HepG2 (cell line): ENCODE results near the gene TOMM40L. TPM values are rescaled to one million over a fixed set of nuclear protein-coding genes. Genes with fewer than 3 reads are reported as not detected.

Source experiments
- ATAC-seq: fragments of 200-7000 bp; cut with Tn5 transposase; 3 replicates; pipeline ENCODE4 v1.9.1; 2020; ENCODE audit warnings: mild to moderate bottlenecking, moderate library complexity
- BruUV-seq: library from RNA; stranded (reverse); fragments of 400-500 nt; replicated peaks from 2 replicates; lab custom pipeline; 2021; lab: Mats Ljungman, UMichigan
- CTCF ChIA-PET: fragments of 300-600 bp; formaldehyde crosslinking; extraction: SDS; loops from one replicate; lab custom pipeline; 2021; ENCODE audit warnings: low total read pairs, inconsistent platforms, low intra/inter-chr PET ratio; lab: Yijun Ruan, JAX
- POLR2A ChIA-PET: fragments of 350-600 bp; sonication (Branson Sonifier 250); formaldehyde crosslinking; loops from one replicate; lab custom pipeline; 2020; ENCODE audit warnings: antibody characterized with exemption, inconsistent platforms; lab: Yijun Ruan, JAX
- DNase-seq: peaks from one replicate; pipeline ENCODE4 v3.0.0-alpha.2; 2015; ENCODE audit warnings: low spot score
- FAIRE-seq: peaks from 3 replicates; lab custom pipeline; 2011; peaks lifted over from hg19 to GRCh38; lab: Jason Lieb, UNC
- H2AFZ ChIP-seq: one replicate; pipeline ENCODE4 v1.6.1; 2011; ENCODE audit warnings: low read length, inconsistent platforms
- H3K27ac ChIP-seq: fragments of 300-600 bp; 3 replicates; pipeline ENCODE4 v1.8.0; 2011; ENCODE audit warnings: mixed run types, mild to moderate bottlenecking, mixed read lengths, low read length, inconsistent platforms; ENCODE audit not compliant: insufficient read depth; ENCODE audit errors: extremely low read length
- H3K27me3 ChIP-seq, 2 experiments: fragments of 200-600 bp in 1 of 2; 2 replicates in 1 of 2; 3 replicates in 1 of 2; pipeline versions ENCODE4 v1.6.0 to v1.8.0; 2011; ENCODE audit warnings: low read length in 2 of 2, mild to moderate bottlenecking in 2 of 2, moderate library complexity in 2 of 2, inconsistent platforms in 1 of 2; ENCODE audit not compliant: insufficient read depth in 2 of 2, control insufficient read depth in 1 of 2
- H3K36me3 ChIP-seq, 2 experiments: fragments of 200-600 bp in 1 of 2; replicated peaks in 1 of 2; 2 replicates in 1 of 2; 3 replicates in 1 of 2; pipeline versions ENCODE4 v1.5.1 to v1.8.0; 2011; ENCODE audit warnings: low read length in 2 of 2, inconsistent platforms in 1 of 2; ENCODE audit not compliant: insufficient read depth in 2 of 2, control insufficient read depth in 1 of 2
- H3K4me1 ChIP-seq: 2 replicates; pipeline ENCODE4 v1.5.1; 2012; ENCODE audit warnings: low read length, inconsistent platforms; ENCODE audit not compliant: insufficient read depth
- H3K4me2 ChIP-seq: 2 replicates; pipeline ENCODE4 v1.6.0; 2011; ENCODE audit warnings: low read depth, low read length, inconsistent platforms
- H3K4me3 ChIP-seq, 3 experiments: fragments of 200-600 bp in 1 of 3; sonication (generic), shearing (Covaris generic) in 1 of 3; replicated peaks in 1 of 3; 2 replicates each; pipeline ENCODE4 v1.5.1; 2011 to 2016; ENCODE audit warnings: low read length in 3 of 3, inconsistent platforms in 2 of 3, low read depth in 2 of 3, mild to moderate bottlenecking in 2 of 3, control low read depth in 1 of 3, mixed read lengths in 1 of 3; ENCODE audit not compliant: insufficient read depth in 1 of 3
- H3K79me2 ChIP-seq: one replicate; pipeline ENCODE4 v1.6.1; 2011; ENCODE audit warnings: low read length, inconsistent platforms; ENCODE audit not compliant: insufficient read depth
- H3K9ac ChIP-seq: 2 replicates; pipeline ENCODE4 v1.6.0; 2011; ENCODE audit warnings: mild to moderate bottlenecking, low read depth, low read length, inconsistent platforms; ENCODE audit not compliant: insufficient read depth
- H3K9me3 ChIP-seq: 2 replicates; pipeline ENCODE4 v1.5.1; 2012; ENCODE audit warnings: mild to moderate bottlenecking, low read length
- H4K20me1 ChIP-seq: 2 replicates; pipeline ENCODE4 v1.6.0; 2011; ENCODE audit warnings: inconsistent platforms, mild to moderate bottlenecking, low read length, moderate library complexity; ENCODE audit not compliant: insufficient read depth
- CTCF ChIP-seq: sonication (generic); formaldehyde crosslinking; IDR thresholded peaks from 2 replicates; pipeline ENCODE4 v1.5.0; 2020; ENCODE audit warnings: mild to moderate bottlenecking, missing genetic modification reagents, moderate library complexity
- MBNL3 ChIP-seq: fragments of 250-450 bp; sonication (Bioruptor Pico); conservative IDR thresholded peaks from 2 replicates; pipeline ENCODE4 v1.8.0; 2022; ENCODE audit warnings: mild to moderate bottlenecking, inconsistent platforms
- STAG1 ChIP-seq: sonication (generic); formaldehyde crosslinking; IDR thresholded peaks from 2 replicates; pipeline ENCODE4 v1.4.0; 2020; ENCODE audit warnings: missing genetic modification reagents
- TSC22D2 ChIP-seq: sonication (generic); formaldehyde crosslinking; IDR thresholded peaks from 2 replicates; pipeline ENCODE4 v1.5.1; 2020; ENCODE audit warnings: missing genetic modification reagents, mild to moderate bottlenecking, borderline replicate concordance
- ZKSCAN1 ChIP-seq: fragments of 150-350 bp; IDR thresholded peaks from 2 replicates; pipeline ENCODE4 v1.6.1; 2014; ENCODE audit warnings: low read length
- ZNF225 ChIP-seq: sonication (generic); formaldehyde crosslinking; IDR thresholded peaks from 2 replicates; pipeline ENCODE4 v1.4.0; 2020; ENCODE audit warnings: mild to moderate bottlenecking, missing genetic modification reagents
- ZNF234 ChIP-seq: sonication (generic); formaldehyde crosslinking; conservative IDR thresholded peaks from 2 replicates; pipeline ENCODE4 v1.5.1; 2020; ENCODE audit warnings: mild to moderate bottlenecking, missing genetic modification reagents
- ZSCAN12 ChIP-seq: sonication (generic); formaldehyde crosslinking; IDR thresholded peaks from 2 replicates; pipeline ENCODE4 v1.9.0; 2021; ENCODE audit warnings: mild to moderate bottlenecking, missing genetic modification reagents
- WGBS: methylation state at CpG from one replicate; pipeline ENCODE4 v1.1.6; 2017; ENCODE audit warnings: low lambda C conversion rate; 5-methylcytosine and 5-hydroxymethylcytosine counted together
- in situ Hi-C: cut with HindIII; loops from 2 replicates; pipeline ENCODE4 v1.10.0; 2017; ENCODE audit warnings: low pct_unique_long_range_greater_than_20kb; ENCODE audit not compliant: extremely low pct_ligation_motif_present
- intact Hi-C: fragments of 100-400 bp; cut with micrococcal nuclease; formaldehyde crosslinking; loops from one replicate; pipeline ENCODE4 v1.10.0; 2022; ENCODE audit not compliant: unreplicated experiment
- polyA plus RNA-seq, 8 experiments: library from polyadenylated mRNA; depleted of rRNA in 3 of 8; stranded (reverse) in 7 of 8; unstranded in 1 of 8; fragments of >200 nt; fragmentation: Illumina TruSeq in 4 of 8; extraction: Trizol in 4 of 8; gene quantifications; 2 replicates each; pipeline versions ENCODE4 v1.2.1 to v1.2.3, GENCODE V29; 2011 to 2016; ENCODE audit warnings: low read depth in 4 of 8, missing spikeins in 1 of 8, mixed read lengths in 1 of 8; ENCODE audit not compliant: insufficient read depth in 1 of 8
- total RNA-seq, 5 experiments: library from RNA; depleted of rRNA; stranded (reverse); fragments of >200 nt; fragmentation: Illumina TruSeq; extraction: Trizol; gene quantifications; 2 replicates each; pipeline ENCODE4 v1.2.3, GENCODE V29; 2016; ENCODE audit warnings: low read depth in 1 of 5
- TF ChIP-seq, protein P1 (sequence below): sonication (generic); formaldehyde crosslinking; IDR thresholded peaks from 2 replicates; pipeline ENCODE4 v1.8.0; 2022; ENCODE audit warnings: mild to moderate bottlenecking, missing genetic modification reagents

The TOMM40L gene
- total and polyA plus RNA-seq, 2 of the 13 experiments (the other 11 are each of a cell fraction or from before 2014, with no cell fraction given) = 14.1 to 26.2 TPM

DNA sequence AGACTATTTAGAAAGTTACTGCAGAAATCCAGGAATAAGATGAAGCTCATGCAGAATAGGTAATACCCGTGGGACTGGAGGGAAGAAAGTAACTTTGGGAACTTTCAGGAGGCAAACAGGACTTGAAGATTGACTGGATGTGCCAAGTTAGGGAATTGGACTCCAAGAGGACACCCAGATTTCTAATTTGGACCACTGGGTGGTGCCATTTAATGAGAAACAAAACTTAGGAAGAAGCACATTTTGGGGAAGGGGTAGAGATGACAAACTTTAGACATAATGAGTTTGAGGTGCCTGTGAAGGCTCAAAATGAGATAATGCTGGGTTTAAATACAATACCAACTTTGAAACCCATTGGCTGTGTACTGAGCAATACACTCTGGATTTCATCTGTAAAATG is 45.2 kb upstream of the TOMM40L start:
- POLR2A ChIA-PET = no interaction called here
- peaks cover 18% of the 10 kb centered on the region for H3K4me1 ChIP-seq
- intact Hi-C loops = no loop called here
- no peak overlapping the region for H3K4me2 ChIP-seq
- TF ChIP-seq CTCF = peak; percentile 44; the same call in 1 of the 2 replicates
- peak; percentile 57 for TF ChIP-seq STAG1
- no peak for TF ChIP-seq ZNF234 (CRISPR knock-in tag)
- no peak for TF ChIP-seq ZNF225 (CRISPR knock-in tag)
- no peak for TF ChIP-seq MBNL3
- TF ChIP-seq, all 625 proteins: peak for 2
- no peak overlapping the region for H3K27ac ChIP-seq
- no peak overlapping the region for H2AFZ ChIP-seq
- CTCF ChIA-PET = interaction anchor here (1.2 kb wide), 1 partner anchor 201 kb away, joined by 4 read pairs; no protein-coding TSS in a partner anchor
- H3K9ac ChIP-seq = no peak overlapping the region
- no peaks in the 10 kb centered on the region for H4K20me1 ChIP-seq
- peaks cover 10% of the 10 kb centered on the region for H3K79me2 ChIP-seq
- no peaks in the 10 kb centered on the region for H3K9me3 ChIP-seq
- ATAC-seq (no peak), FAIRE-seq (no peak), DNase-seq (no peak)
- H3K27me3 ChIP-seq = no peaks in the 10 kb centered on the region; a peak in 1 of 5 replicates
- WGBS = 3% methylated on average over 1 of the region's 1 CpG
- in situ Hi-C loops = no loop called here
- no peaks in the 10 kb centered on the region; a peak in 3 of 5 replicates for H3K36me3 ChIP-seq
- no TSS peak for BruUV-seq
- H3K4me3 ChIP-seq = no peak overlapping the region

DNA sequence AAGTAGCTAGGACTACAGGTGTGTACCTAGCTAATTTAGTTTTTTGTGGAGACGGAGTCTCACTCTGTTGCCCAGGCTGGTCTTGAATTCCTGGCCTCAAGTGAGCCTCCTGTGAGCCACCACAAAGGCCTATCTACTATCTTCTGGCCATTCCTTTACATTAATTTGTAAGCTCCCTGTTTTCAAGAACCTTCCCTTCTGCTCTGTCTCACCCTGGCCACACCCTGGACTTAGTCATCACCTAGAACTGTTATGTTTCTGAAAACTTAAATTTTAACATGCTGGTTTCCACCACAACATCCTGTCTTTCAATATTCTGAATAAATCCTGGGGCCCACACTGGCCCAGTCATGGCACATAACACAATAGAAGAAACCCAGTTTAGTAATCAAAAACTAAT is 43.6 kb upstream of the TOMM40L start:
- 79% methylated on average over 1 of the region's 1 CpG for WGBS
- BruUV-seq = no TSS peak
- Histone ChIP-seq H3K9ac (no peak overlapping the region), H3K4me1 (peaks cover 13% of the 10 kb centered on the region), H3K9me3 (no peaks in the 10 kb centered on the region), H3K79me2 (peaks cover under 1% of the 10 kb centered on the region), H2AFZ (no peak overlapping the region), H3K4me3 (no peak overlapping the region), H3K36me3 (no peaks in the 10 kb centered on the region), H4K20me1 (no peaks in the 10 kb centered on the region), H3K27ac (no peak overlapping the region), H3K4me2 (no peak overlapping the region), H3K27me3 (no peaks in the 10 kb centered on the region; a peak in 1 of 5 replicates)
- FAIRE-seq (no peak), ATAC-seq (no peak), DNase-seq (no peak)
- TF ChIP-seq ZKSCAN1 (no peak), ZSCAN12 (CRISPR knock-in tag) (no peak), TSC22D2 (CRISPR knock-in tag) (no peak)
- TF ChIP-seq, protein P1, sequence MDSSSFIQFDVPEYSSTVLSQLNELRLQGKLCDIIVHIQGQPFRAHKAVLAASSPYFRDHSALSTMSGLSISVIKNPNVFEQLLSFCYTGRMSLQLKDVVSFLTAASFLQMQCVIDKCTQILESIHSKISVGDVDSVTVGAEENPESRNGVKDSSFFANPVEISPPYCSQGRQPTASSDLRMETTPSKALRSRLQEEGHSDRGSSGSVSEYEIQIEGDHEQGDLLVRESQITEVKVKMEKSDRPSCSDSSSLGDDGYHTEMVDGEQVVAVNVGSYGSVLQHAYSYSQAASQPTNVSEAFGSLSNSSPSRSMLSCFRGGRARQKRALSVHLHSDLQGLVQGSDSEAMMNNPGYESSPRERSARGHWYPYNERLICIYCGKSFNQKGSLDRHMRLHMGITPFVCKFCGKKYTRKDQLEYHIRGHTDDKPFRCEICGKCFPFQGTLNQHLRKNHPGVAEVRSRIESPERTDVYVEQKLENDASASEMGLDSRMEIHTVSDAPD (CRISPR knock-in tag) = no peak
- CTCF ChIA-PET = no interaction called here
- POLR2A ChIA-PET = no interaction called here
- intact Hi-C loops = no loop called here
- in situ Hi-C loops = no loop called here
